ENCODE results near the gene SLC1A7.

The SLC1A7 gene

DNA sequence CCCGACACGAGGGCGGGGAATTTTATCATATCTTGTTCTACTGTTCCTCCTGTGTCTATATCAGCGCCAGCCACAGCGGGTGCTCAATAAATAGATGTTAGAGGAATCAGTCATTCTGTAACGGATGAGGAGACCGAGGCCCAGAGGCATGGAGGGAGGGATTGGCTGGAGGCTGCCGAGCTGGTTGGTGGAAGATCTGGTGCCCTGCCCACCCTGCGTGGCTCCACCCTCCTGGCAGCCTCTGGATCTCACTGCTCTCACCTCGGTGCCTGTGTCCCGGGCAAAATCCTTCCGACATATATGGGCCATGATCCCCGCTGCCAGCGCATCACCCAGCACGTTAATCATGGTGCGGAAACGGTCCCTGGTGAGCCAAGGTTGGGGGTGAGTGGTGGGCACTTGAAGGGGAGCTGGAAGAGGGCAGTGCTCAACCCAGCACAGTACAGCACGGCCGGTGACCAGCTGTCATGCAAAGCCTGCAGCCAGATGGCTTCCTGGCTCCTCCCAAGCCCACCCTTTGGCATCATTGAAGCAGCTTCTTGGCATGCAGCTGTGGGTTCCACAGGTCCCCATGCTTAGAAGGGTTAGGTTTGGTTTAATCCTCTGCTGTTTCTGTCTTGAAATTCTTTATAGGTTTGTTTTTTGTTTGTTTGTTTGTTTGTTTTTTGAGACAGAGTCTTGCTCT, 53.7 kb downstream of the SLC1A7 start:
- Histone ChIP-seq H3K36me3 (ENCODE audit: control insufficient read depth, insufficient read depth, low read length) (no peaks in the 10 kb centered on the region), H3K4me3 (ENCODE audit: low read depth, low read length) (no peak overlapping the region), H3K9me3 (ENCODE audit: control insufficient read depth, insufficient read depth, low read length) (no peaks in the 10 kb centered on the region), H3K27ac (ENCODE audit: low read depth, low read length) (no peak overlapping the region), H3K4me1 (ENCODE audit: control insufficient read depth, insufficient read depth, low read length) (no peaks in the 10 kb centered on the region), H3K27me3 (ENCODE audit: control insufficient read depth, insufficient read depth, low read length) (no peaks in the 10 kb centered on the region), H3K9ac (ENCODE audit: low read depth, low read length) (no peak overlapping the region)

DNA sequence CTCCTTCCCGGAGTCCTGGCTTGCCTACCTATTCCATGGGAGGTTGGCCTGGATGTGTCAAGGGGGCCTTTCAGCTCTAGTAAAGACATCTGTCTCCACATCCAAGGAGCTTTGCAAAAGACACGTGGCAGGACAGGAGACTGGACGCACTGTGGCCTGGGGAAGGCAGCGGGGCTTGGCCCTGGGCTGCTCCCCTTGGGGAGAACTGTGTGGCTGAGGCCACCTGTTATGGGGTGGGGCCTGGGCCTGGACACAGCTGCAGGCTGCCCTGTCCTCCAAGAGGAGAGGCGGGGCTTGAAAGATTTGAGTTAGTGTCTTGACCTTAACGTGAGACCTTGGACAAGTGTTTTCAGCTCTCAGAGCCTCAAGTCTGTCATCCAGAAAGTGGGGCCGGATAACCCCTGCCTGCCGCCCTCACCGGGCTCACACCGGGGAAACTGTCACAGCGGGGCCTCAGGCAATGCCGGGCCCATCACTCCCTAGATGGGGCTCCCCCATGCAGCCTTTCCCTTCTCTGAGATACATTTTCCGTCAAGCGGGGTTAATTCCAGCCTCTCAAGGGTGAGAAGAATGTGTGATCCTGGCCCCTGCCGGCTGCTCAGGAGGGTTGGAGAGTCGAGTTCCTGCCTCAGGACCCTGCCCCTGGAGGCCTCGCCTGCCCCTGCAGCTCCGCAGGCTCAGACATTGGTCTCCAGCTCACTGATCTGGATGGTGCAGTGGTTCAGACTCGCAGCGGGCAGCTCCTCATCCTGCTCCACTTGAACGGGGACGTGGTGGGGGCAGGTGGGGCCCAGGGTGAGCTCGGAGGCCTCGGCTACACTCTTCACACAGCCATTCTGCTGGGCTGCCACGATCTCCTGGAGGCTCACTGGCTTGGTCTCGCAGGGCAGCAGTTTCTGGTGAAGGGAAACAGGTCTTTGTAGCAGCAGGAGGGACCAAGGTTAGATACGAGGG, 54.8 kb downstream of the SLC1A7 start:
- no peaks in the 10 kb centered on the region for H3K27me3 ChIP-seq (ENCODE audit: control insufficient read depth, insufficient read depth, low read length)
- no peak overlapping the region for H3K27ac ChIP-seq (ENCODE audit: low read depth, low read length)
- no peaks in the 10 kb centered on the region for H3K4me1 ChIP-seq (ENCODE audit: control insufficient read depth, insufficient read depth, low read length)

DNA sequence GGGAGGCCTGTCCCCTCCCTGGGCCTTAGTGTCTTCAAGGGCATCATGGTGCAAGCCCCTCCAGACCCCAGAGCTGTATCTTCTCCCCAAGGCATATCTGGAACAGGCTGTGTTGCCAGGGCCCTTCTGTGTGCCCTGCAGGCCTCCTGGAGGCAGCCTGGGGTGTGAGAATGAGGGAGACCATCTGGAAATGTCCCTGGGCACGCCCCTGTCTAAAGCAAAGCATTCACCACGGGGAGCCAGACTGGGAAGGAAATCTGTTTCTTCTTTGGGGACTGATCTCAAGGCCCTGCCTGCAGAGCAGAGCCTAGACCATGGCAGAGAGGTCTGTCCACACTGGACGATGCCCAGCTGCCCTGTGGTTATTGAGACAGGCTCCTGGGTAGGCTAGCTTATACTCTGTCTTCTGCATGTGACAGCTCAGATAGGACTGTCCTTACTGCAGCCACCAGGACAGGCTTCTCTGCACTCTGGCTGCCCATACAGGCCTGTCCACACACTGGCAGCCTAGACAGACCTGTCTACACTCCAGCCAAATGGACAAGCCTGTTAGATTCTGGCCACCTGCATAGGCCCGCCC, 55.9 kb downstream of the SLC1A7 start:
- H3K9me3 ChIP-seq (ENCODE audit: control insufficient read depth, insufficient read depth, low read length) = no peaks in the 10 kb centered on the region
- no peaks in the 10 kb centered on the region for H3K27me3 ChIP-seq (ENCODE audit: control insufficient read depth, insufficient read depth, low read length)
- no peak overlapping the region for H3K27ac ChIP-seq (ENCODE audit: low read depth, low read length)
- H3K9ac ChIP-seq (ENCODE audit: low read depth, low read length) = no peak overlapping the region
- H3K4me3 ChIP-seq (ENCODE audit: low read depth, low read length) = no peak overlapping the region
- peaks cover 7% of the 10 kb centered on the region for H3K4me1 ChIP-seq (ENCODE audit: control insufficient read depth, insufficient read depth, low read length)
- H3K36me3 ChIP-seq (ENCODE audit: control insufficient read depth, insufficient read depth, low read length) = no peaks in the 10 kb centered on the region

More for the DNA sequence above, 54.8 kb downstream of the SLC1A7 start:
- Histone ChIP-seq H3K36me3 (ENCODE audit: control insufficient read depth, insufficient read depth, low read length) (no peaks in the 10 kb centered on the region), H3K4me3 (ENCODE audit: low read depth, low read length) (no peak overlapping the region), H3K9ac (ENCODE audit: low read depth, low read length) (no peak overlapping the region), H3K9me3 (ENCODE audit: control insufficient read depth, insufficient read depth, low read length) (no peaks in the 10 kb centered on the region)

DNA sequence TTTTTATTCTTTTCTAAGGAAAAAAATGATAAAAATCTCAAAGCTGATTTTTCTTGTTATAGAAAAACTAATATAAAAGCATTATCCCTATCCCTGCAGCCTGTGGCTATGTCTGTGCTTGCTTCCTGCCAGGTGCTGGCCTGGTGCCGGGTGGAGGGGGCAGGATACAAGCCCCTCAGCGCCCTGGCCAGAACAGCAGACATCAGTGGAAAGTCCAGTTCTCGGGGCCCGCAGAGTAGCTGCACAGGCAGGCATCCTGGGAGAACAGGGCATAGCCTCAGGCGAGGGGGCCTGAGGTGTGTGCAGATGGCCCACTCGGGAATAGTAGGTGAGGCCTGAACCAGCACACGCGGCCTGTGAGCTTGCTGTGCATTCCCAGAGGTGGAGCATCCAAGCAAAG, 57.0 kb downstream of the SLC1A7 start:
- Histone ChIP-seq H3K36me3 (ENCODE audit: control insufficient read depth, insufficient read depth, low read length) (no peaks in the 10 kb centered on the region), H3K9ac (ENCODE audit: low read depth, low read length) (no peak overlapping the region), H3K4me3 (ENCODE audit: low read depth, low read length) (no peak overlapping the region), H3K27ac (ENCODE audit: low read depth, low read length) (no peak overlapping the region), H3K9me3 (ENCODE audit: control insufficient read depth, insufficient read depth, low read length) (no peaks in the 10 kb centered on the region), H3K27me3 (ENCODE audit: control insufficient read depth, insufficient read depth, low read length) (no peaks in the 10 kb centered on the region), H3K4me1 (ENCODE audit: control insufficient read depth, insufficient read depth, low read length) (peaks cover 7% of the 10 kb centered on the region)

DNA sequence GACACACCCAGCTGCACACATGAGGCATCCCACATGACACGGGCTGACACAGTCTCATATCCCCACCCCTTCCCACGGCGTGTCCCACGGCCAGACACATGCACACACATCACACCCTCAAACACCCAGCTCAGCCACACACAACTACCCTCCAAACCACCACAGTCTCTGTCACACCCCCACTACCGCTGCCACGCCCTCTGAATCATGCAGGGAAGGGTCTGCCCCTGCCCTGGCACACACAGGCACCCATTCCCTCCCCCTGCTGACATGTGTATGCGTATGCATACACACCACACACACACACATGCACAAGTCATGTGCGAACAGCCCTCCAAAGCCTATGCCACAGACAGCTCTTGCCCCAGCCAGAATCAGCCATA, 57.9 kb downstream of the SLC1A7 start:
- no peak overlapping the region for H3K27ac ChIP-seq (ENCODE audit: low read depth, low read length)
- no peak overlapping the region for H3K9ac ChIP-seq (ENCODE audit: low read depth, low read length)
- H3K9me3 ChIP-seq (ENCODE audit: control insufficient read depth, insufficient read depth, low read length) = no peaks in the 10 kb centered on the region
- peaks cover 7% of the 10 kb centered on the region for H3K4me1 ChIP-seq (ENCODE audit: control insufficient read depth, insufficient read depth, low read length)
- H3K4me3 ChIP-seq (ENCODE audit: low read depth, low read length) = no peak overlapping the region
- no peaks in the 10 kb centered on the region for H3K36me3 ChIP-seq (ENCODE audit: control insufficient read depth, insufficient read depth, low read length)
- no peaks in the 10 kb centered on the region for H3K27me3 ChIP-seq (ENCODE audit: control insufficient read depth, insufficient read depth, low read length)

DNA sequence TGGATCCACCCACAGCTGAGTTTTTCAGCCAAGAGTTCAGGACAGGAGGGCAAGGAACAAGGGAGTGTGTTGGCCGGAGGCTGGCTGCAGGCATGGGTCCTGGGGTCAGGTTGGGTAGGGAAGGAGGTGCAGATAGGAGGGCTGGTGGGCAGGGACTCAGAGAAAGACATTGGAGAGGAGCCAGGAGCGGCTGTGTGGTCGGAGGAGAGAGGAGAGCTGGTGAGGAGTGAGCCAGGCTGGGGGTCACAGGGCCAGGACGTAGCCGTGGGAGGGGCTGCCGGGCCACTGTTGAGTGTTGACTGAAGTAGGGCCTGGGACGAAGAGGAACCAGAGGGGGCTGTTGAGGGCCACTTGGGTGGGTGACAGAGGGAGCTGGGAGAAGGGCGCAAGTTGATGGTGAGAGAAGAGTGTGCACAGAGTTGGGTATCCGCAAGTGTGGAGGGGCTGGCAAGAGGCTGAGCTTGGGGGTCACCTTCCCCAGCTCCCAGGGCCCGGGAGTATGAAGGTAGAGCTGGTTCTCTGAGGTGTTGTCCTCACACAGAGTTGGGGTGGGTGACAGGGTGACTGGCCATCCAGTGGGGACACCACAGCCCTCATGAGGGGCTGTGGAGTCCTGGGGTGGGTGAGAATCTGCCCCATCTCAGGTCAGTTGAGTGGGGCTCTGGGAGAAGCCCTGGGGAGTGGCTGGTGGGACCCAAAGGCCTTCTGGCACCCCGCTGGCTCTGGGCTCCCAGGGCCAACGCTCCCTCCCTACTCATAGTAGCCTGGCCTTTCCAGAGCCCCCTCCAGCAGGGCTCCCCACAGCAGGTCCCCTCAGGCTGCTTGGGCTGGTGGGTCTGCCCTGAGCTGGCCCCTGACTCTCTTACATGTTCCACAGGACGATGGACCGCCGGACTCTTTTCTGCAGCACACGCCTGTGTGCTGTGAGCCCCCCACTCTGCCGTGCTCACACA, 58.5 kb downstream of the SLC1A7 start:
- H3K36me3 ChIP-seq (ENCODE audit: control insufficient read depth, insufficient read depth, low read length) = no peaks in the 10 kb centered on the region
- no peaks in the 10 kb centered on the region for H3K9me3 ChIP-seq (ENCODE audit: control insufficient read depth, insufficient read depth, low read length)
- peaks cover 7% of the 10 kb centered on the region for H3K4me1 ChIP-seq (ENCODE audit: control insufficient read depth, insufficient read depth, low read length)
- no peak overlapping the region for H3K27ac ChIP-seq (ENCODE audit: low read depth, low read length)
- H3K9ac ChIP-seq (ENCODE audit: low read depth, low read length) = no peak overlapping the region
- H3K27me3 ChIP-seq (ENCODE audit: control insufficient read depth, insufficient read depth, low read length) = no peaks in the 10 kb centered on the region
- H3K4me3 ChIP-seq (ENCODE audit: low read depth, low read length) = no peak overlapping the region

DNA sequence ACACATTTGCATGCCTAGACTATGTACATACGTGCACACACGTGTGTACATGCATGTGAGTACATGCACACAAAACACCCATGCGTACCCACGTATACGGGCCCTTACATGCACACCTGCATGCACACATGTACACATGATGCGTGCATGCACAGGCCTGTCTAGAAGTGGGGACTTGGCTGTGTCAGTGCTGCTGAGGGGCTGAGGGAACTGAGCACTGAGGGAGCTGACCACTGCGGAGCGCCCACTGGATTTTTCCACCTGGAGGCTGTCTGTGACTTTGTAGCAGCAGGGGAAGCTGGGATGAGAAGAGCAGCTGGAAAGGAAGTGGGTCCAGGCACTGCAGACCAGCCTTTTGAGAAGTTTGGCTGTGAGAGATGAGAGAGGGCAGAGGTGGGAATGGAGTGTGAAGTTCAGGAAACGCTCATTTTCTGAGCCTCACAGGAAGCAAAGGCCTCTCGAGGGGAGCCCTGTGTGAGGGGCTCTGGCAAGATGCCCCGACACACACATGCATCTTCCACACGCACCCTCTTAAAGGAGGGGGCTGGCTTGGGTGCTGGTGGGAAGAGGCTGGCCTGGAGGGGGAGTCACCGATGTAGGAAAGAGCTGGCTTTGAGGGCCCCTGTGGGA, 59.5 kb downstream of the SLC1A7 start:
- Histone ChIP-seq H3K9me3 (ENCODE audit: control insufficient read depth, insufficient read depth, low read length) (no peaks in the 10 kb centered on the region), H3K4me1 (ENCODE audit: control insufficient read depth, insufficient read depth, low read length) (peaks cover 7% of the 10 kb centered on the region), H3K36me3 (ENCODE audit: control insufficient read depth, insufficient read depth, low read length) (no peaks in the 10 kb centered on the region), H3K4me3 (ENCODE audit: low read depth, low read length) (no peak overlapping the region), H3K27ac (ENCODE audit: low read depth, low read length) (no peak overlapping the region), H3K9ac (ENCODE audit: low read depth, low read length) (no peak overlapping the region), H3K27me3 (ENCODE audit: control insufficient read depth, insufficient read depth, low read length) (no peaks in the 10 kb centered on the region)

DNA sequence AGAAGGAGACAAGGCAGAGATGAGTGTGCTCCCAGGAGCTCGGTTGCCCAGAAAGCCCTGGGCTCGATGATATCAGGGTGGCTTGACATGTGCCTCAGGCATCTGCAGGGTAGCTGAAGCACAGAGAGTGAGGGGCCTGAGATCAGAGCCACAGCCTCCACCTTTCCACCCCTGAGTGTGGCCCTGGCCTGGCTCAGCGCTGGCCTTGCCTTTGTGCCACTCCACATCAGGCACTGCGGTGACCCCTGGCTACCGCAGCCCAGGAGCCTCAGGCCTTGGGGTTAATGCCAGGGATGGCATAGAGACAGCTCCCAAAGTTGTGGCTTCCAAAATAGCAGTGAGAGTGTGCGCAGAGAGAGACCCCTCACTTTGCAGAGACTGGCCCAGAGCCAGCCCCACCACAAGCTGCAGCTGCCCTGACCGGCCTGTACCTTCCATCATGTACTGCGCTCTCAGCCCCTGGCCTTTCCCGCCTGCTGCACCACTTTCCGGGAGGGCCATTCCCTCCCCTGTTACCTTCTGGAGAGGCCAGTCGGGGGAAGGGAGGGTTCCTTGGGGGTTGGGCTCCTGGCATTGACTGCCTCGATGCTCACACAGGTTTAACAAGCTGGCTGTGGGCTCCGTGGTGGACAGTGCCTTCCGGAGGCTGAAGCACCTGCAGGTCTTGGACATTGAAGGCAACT, 60.9 kb downstream of the SLC1A7 start:
- H3K27me3 ChIP-seq (ENCODE audit: control insufficient read depth, insufficient read depth, low read length) = no peaks in the 10 kb centered on the region
- no peaks in the 10 kb centered on the region for H3K9me3 ChIP-seq (ENCODE audit: control insufficient read depth, insufficient read depth, low read length)
- H3K4me1 ChIP-seq (ENCODE audit: control insufficient read depth, insufficient read depth, low read length) = peaks cover 7% of the 10 kb centered on the region
- no peak overlapping the region for H3K27ac ChIP-seq (ENCODE audit: low read depth, low read length)
- no peak overlapping the region for H3K9ac ChIP-seq (ENCODE audit: low read depth, low read length)
- H3K4me3 ChIP-seq (ENCODE audit: low read depth, low read length) = no peak overlapping the region
- no peaks in the 10 kb centered on the region for H3K36me3 ChIP-seq (ENCODE audit: control insufficient read depth, insufficient read depth, low read length)

DNA sequence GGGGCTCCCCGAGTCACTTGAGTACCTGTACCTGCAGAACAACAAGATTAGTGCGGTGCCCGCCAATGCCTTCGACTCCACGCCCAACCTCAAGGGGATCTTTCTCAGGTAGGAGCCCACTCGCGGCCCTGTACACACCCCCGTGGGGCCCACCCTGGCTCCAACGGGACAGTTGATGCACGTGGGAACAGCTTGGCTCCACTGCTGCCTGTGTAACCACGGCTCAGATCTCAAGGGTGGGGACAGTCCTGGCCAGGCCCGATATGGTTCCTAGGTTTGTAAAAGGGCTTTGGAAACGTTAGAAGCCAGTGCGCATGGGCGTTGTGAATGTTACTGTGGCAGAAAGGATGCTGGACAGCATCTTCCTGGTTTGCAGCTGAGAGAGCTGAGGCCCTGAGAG, 61.7 kb downstream of the SLC1A7 start:
- no peaks in the 10 kb centered on the region for H3K36me3 ChIP-seq (ENCODE audit: control insufficient read depth, insufficient read depth, low read length)
- H3K27me3 ChIP-seq (ENCODE audit: control insufficient read depth, insufficient read depth, low read length) = no peaks in the 10 kb centered on the region
- peaks cover 7% of the 10 kb centered on the region for H3K4me1 ChIP-seq (ENCODE audit: control insufficient read depth, insufficient read depth, low read length)
- no peaks in the 10 kb centered on the region for H3K9me3 ChIP-seq (ENCODE audit: control insufficient read depth, insufficient read depth, low read length)
- no peak overlapping the region for H3K27ac ChIP-seq (ENCODE audit: low read depth, low read length)
- H3K4me3 ChIP-seq (ENCODE audit: low read depth, low read length) = no peak overlapping the region
- H3K9ac ChIP-seq (ENCODE audit: low read depth, low read length) = no peak overlapping the region

DNA sequence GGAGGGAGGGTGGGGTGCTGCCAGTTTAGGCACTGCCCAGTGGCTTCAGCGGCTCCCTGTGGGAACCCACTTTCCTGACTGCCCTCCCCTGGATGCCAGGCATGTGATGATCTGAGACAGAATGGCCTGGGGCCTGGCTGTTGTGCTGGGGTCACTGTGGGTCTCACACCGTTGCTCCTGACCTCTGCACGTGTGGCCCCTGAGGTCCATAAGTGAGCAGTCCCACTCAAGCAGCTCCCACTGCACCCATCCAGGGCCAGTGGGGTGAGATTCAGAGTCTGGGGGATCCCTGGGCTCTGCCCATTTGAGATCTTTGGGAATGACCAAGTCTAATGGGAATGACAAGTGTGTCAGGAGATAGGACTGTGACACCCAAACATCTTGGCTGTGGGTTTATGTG, 62.4 kb downstream of the SLC1A7 start:
- no peak overlapping the region for H3K9ac ChIP-seq (ENCODE audit: low read depth, low read length)
- no peak overlapping the region for H3K27ac ChIP-seq (ENCODE audit: low read depth, low read length)
- H3K9me3 ChIP-seq (ENCODE audit: control insufficient read depth, insufficient read depth, low read length) = no peaks in the 10 kb centered on the region

More for the DNA sequence above, 62.4 kb downstream of the SLC1A7 start:
- Histone ChIP-seq H3K36me3 (ENCODE audit: control insufficient read depth, insufficient read depth, low read length) (no peaks in the 10 kb centered on the region), H3K27me3 (ENCODE audit: control insufficient read depth, insufficient read depth, low read length) (no peaks in the 10 kb centered on the region), H3K4me1 (ENCODE audit: control insufficient read depth, insufficient read depth, low read length) (peaks cover 7% of the 10 kb centered on the region), H3K4me3 (ENCODE audit: low read depth, low read length) (no peak overlapping the region)
